Skeletal muscle tissue (tissue), 4 donors: ENCODE results near the gene C16orf46. TPM values are rescaled to one million over a fixed set of nuclear protein-coding genes. Genes with fewer than 3 reads are reported as not detected.
"Not testable (repeated sequence)": the region's sequence is repeated elsewhere in the genome, so short reads cannot be mapped to it uniquely, and the experiment has no call there.

ENCODE experiments used
- H3K27ac ChIP-seq: one replicate; pipeline ENCODE4 v1.7.0; 2013; ENCODE audit warnings: mild to moderate bottlenecking, low read depth, low read length, inconsistent platforms
- H3K27me3 ChIP-seq, 3 donors: one replicate each; pipeline ENCODE4 v1.7.0; 2013; ENCODE audit warnings: low read length in 3 of 3; ENCODE audit not compliant: control insufficient read depth in 3 of 3, insufficient read depth in 3 of 3
- H3K36me3 ChIP-seq, 3 donors: one replicate each; pipeline ENCODE4 v1.7.0; 2013; ENCODE audit warnings: low read length in 3 of 3; ENCODE audit not compliant: control insufficient read depth in 3 of 3, insufficient read depth in 3 of 3
- H3K4me1 ChIP-seq, 3 donors: one replicate each; pipeline ENCODE4 v1.7.0; 2013; ENCODE audit warnings: low read length in 3 of 3, mild to moderate bottlenecking in 3 of 3; ENCODE audit not compliant: control insufficient read depth in 3 of 3, insufficient read depth in 3 of 3
- H3K4me3 ChIP-seq, 3 donors: one replicate each; pipeline ENCODE4 v1.7.0; 2013; ENCODE audit warnings: low read length in 3 of 3
- H3K9ac ChIP-seq, 3 donors: one replicate each; pipeline ENCODE4 v1.7.0; 2013; ENCODE audit warnings: low read length in 3 of 3, mild to moderate bottlenecking in 3 of 3, moderate library complexity in 2 of 3, low read depth in 1 of 3
- H3K9me3 ChIP-seq, 3 donors: one replicate each; pipeline ENCODE4 v1.7.0; 2013; ENCODE audit warnings: low read length in 3 of 3; ENCODE audit not compliant: control insufficient read depth in 3 of 3
- total RNA-seq: library from RNA; depleted of rRNA; stranded (reverse); fragments of >200 nt; gene quantifications from one replicate; pipeline ENCODE4 v1.2.3, GENCODE V29; 2014
- donor health status: Osteomylitis.

C16orf46 gene
- total RNA-seq = not detected

GRCh38 chr16:81077076-81077940 is at the start of gene C16orf46:
TSS of gene C16orf46 (minus strand) at chr16:81077238. CDS start at chr16:81063955, 13,283 bp downstream.
- H3K9ac ChIP-seq = peak within 1 kb of the TSS; percentile 92 to 98 (median 96)
- H3K27me3 ChIP-seq = no peaks in the 10 kb centered on the region
- H3K27ac ChIP-seq = peak within 1 kb of the TSS; percentile 97
- no peaks in the 10 kb centered on the region for H3K36me3 ChIP-seq
- H3K4me3 ChIP-seq = peak within 1 kb of the TSS; percentile 86 to 98 (median 98)
- peaks cover 0 to 12% (median 3%) of the 10 kb centered on the region in 3 donors for H3K4me1 ChIP-seq
- no peaks in the 10 kb centered on the region for H3K9me3 ChIP-seq

GRCh38 chr16:81123092-81123852 is 46.2 kb upstream of the C16orf46 start:
- Histone ChIP-seq H3K9ac (no peak overlapping the region), H3K4me3 (no peak overlapping the region), H3K27ac (no peak overlapping the region), H3K4me1 (no peaks in the 10 kb centered on the region), H3K27me3 (no peaks in the 10 kb centered on the region), H3K9me3 (no peaks in the 10 kb centered on the region), H3K36me3 (peaks cover 0 to 4% (median 3%) of the 10 kb centered on the region in 3 donors)

- no peaks in the 10 kb centered on the region for H3K27me3 ChIP-seq
- no peaks in the 10 kb centered on the region for H3K4me1 ChIP-seq
- H3K4me3 ChIP-seq = no peak overlapping the region
- no peak overlapping the region for H3K27ac ChIP-seq
- H3K9me3 ChIP-seq = no peaks in the 10 kb centered on the region
- H3K9ac ChIP-seq = no peak overlapping the region
- no peaks in the 10 kb centered on the region for H3K36me3 ChIP-seq
Measured at GRCh38 chr16:81121474-81121990, 44.5 kb upstream of the C16orf46 start.

- H3K4me3 ChIP-seq = no peak overlapping the region
- no peaks in the 10 kb centered on the region for H3K4me1 ChIP-seq
- H3K9me3 ChIP-seq = no peaks in the 10 kb centered on the region
- H3K27me3 ChIP-seq = no peaks in the 10 kb centered on the region
- no peaks in the 10 kb centered on the region for H3K36me3 ChIP-seq
- no peak overlapping the region for H3K9ac ChIP-seq
- H3K27ac ChIP-seq = no peak overlapping the region
Measured at GRCh38 chr16:81117436-81117835, 40.4 kb upstream of the C16orf46 start.

- no peak overlapping the region for H3K4me3 ChIP-seq
- no peaks in the 10 kb centered on the region for H3K27me3 ChIP-seq
- H3K27ac ChIP-seq = no peak overlapping the region
- no peaks in the 10 kb centered on the region for H3K36me3 ChIP-seq
- H3K4me1 ChIP-seq = no peaks in the 10 kb centered on the region
- no peak overlapping the region for H3K9ac ChIP-seq
- no peaks in the 10 kb centered on the region for H3K9me3 ChIP-seq
Measured at GRCh38 chr16:81116285-81116684, 39.2 kb upstream of the C16orf46 start.

GRCh38 chr16:81112453-81112852 is 35.4 kb upstream of the C16orf46 start:
- no peak overlapping the region for H3K27ac ChIP-seq
- H3K9me3 ChIP-seq = no peaks in the 10 kb centered on the region
- no peaks in the 10 kb centered on the region for H3K4me1 ChIP-seq
- no peaks in the 10 kb centered on the region for H3K27me3 ChIP-seq
- no peaks in the 10 kb centered on the region for H3K36me3 ChIP-seq
- no peak overlapping the region for H3K9ac ChIP-seq
- no peak overlapping the region for H3K4me3 ChIP-seq

- not testable (repeated sequence) for H3K36me3 ChIP-seq, H3K27me3 ChIP-seq, H3K9ac ChIP-seq, H3K27ac ChIP-seq, H3K9me3 ChIP-seq, H3K4me1 ChIP-seq, H3K4me3 ChIP-seq
Measured at GRCh38 chr16:81109274-81109673, 32.2 kb upstream of the C16orf46 start.

- Histone ChIP-seq H3K36me3 (no peaks in the 10 kb centered on the region), H3K9ac (no peak overlapping the region), H3K9me3 (no peaks in the 10 kb centered on the region)
Measured at GRCh38 chr16:81107511-81107910, 30.5 kb upstream of the C16orf46 start.

GRCh38 chr16:81106826-81107503 is 29.9 kb upstream of the C16orf46 start:
- Histone ChIP-seq H3K27ac (no peak overlapping the region), H3K27me3 (no peaks in the 10 kb centered on the region), H3K9ac (no peak overlapping the region), H3K36me3 (no peaks in the 10 kb centered on the region), H3K9me3 (no peaks in the 10 kb centered on the region), H3K4me1 (no peaks in the 10 kb centered on the region), H3K4me3 (no peak overlapping the region)

More at GRCh38 chr16:81107511-81107910, 30.5 kb upstream of the C16orf46 start:
- Histone ChIP-seq H3K4me1 (no peaks in the 10 kb centered on the region), H3K27me3 (no peaks in the 10 kb centered on the region), H3K27ac (no peak overlapping the region), H3K4me3 (no peak overlapping the region)
